Measurements from ENCODE around the gene HOXD8.

HOXD8 gene

DNA sequence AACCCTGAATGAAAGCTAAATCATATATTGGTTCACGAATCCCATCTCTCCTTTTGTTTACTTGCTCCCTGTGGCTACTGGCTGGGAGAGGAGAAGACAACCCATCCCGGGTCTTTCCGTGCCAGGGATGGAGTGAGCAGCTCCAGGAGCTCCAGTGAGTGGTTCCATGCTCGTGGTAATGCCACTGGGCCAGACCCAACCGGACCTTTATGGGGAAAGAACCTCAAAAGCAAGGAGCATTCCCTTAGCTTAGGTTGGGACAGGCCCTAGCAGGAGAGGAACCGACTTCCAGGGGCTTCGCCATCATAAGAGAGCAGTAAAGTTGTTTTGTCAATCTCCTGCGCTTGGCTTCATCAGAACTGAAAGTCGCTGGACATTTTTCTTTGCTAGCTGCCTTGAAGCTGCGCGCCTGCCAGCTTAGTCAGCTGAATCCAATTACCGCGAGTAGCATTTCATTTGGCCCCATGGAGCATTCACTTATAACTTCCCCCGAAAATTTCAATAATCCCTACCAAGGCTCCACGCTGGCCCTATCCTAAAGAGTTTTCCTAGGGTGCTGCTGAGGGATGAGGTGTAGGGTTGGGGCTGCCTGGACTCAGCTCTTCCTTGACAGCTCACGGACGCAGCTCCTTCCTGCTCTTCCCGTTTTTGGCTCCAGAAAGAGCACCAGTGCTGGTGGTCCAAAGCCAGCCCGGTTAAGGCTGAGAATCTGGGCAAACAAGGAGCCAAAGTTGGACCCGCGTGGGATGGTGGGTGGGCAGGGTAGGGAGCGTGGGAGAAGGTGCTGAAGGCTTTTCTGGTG lies 32.5 kb downstream of the HOXD8 start:
- no peak for DNase-seq

GRCh38 chr2:176162911-176163671 lies 33.6 kb downstream of the HOXD8 start:
- DNase-seq = no peak

GRCh38 chr2:176163672-176164056 lies 34.2 kb downstream of the HOXD8 start:
- no peak for DNase-seq

DNA sequence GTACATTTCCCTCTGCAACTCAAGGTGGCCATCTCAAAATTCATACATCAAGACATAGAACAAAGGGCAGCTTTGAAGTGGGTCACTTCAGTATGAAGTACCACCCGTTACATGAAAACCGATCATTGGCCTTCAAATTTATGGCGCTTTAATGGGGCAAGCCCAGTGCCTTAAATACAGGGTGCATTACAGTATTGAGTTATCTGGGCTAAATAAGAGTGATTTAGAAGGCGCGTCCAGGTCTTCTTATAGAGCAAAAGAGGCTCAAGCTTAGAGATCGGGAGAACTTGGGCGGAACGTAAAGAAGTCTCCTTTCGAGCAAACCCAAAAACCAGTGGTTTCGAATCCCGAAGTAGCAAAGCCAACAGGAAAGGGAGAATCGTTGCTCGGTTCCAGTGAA lies 34.7 kb downstream of the HOXD8 start:
- no peak for DNase-seq

DNA sequence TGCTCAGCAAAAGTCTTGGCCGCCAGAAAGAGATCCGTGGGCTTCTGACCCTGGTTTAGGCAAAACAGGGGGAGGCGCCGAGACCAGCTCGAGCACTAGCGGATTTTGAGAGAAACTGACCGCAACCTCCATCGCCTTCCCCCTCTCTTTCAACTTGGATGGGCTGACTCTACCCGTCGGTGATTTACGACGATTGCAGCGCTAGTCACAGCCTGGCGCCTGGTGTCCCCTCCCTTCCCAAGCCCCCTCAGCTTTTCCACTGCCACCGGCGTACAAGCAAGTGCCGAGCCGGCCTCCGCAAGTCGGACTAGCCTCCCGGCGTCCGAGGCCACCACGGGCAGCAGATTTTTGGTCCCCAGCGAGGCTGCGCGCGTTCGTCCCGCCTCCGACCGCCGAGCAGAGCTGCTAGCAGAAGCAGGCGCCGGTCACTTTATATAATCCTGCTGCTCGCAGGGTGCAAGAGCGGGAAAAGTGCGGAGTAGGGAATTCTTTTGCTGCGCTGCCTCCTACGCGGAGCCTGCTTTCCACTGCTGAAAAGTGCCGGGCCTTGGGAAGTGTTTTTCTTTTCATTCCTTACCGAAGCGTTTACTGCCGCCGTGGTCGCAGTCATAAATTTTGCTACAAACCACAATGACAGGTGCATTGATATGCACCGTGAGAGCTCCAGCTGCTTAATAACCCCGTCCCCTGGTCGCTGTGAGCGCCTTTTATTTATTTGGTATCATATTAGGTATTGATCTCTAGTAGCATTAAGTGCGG lies 35.3 kb downstream of the HOXD8 start:
- DNase-seq = no peak

- no peak for DNase-seq
Observed at GRCh38 chr2:176165370-176166050, 36.0 kb downstream of the HOXD8 start.

- DNase-seq = no peak
Observed at GRCh38 chr2:176166272-176166671, 36.8 kb downstream of the HOXD8 start.

GRCh38 chr2:176167398-176167797 lies 37.9 kb downstream of the HOXD8 start:
- no peak for DNase-seq

DNA sequence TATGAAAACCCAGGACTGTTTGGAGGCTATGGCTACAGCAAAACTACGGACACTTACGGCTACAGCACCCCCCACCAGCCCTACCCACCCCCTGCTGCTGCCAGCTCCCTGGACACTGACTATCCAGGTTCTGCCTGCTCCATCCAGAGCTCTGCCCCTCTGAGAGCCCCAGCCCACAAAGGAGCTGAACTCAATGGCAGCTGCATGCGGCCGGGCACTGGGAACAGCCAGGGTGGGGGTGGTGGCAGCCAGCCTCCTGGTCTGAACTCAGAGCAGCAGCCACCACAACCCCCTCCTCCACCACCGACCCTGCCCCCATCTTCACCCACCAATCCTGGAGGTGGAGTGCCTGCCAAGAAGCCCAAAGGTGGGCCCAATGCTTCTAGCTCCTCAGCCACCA lies 39.7 kb downstream of the HOXD8 start:
- no peak for DNase-seq

DNA sequence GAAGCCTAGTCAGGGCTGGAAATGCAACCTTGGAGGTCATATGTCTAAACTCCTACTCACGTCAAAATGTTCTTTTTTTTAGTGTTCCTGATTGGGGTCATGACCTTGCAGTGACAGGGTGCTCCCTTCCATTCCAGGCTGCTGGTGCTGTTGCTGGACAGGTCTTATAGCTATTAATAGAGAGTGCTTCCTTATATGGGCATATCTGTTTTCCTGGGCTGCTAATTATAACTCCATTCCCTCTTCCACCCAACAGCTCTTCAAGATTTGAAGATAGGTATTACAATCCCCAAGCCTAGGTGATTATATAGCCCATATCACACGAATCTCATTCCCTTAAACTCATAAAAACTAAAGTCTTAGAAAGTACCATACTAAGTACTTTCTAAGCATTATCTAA lies 40.2 kb downstream of the HOXD8 start:
- no peak for DNase-seq

DNA sequence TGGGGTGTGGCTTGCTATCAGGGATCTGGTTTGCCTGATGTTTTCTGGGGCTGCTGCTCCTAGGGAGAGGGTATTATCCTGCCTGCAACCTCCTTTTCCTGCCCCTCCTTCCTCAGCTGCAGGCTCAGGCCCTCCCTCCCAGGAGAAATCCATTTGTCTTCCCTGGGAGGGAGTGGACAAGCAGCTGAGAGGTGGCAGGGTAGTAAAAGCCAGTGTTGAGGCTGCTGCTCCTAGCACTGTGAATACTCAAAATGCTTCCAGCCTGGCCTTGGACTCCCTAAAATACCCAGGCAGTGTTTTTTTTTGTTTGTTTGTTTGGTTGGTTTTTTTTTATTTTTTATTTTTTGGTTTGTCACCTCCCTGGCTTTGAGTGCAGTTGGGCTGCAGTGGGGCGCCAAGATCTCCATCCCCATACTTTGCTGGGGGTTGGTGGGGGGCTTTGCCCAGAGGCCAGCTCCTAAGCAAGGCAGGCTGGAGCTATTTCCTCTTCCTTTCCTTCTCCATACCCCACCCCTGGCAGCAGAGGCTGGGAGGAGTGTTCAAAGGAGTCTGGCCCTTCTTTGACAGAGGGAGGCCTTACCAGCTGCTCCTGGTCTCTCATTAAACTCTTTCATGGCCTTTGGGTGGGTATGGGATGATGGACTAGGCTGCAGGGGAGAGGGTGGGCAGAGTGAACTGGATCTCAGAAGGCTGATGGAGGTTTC lies 41.2 kb downstream of the HOXD8 start:
- DNase-seq = no peak

DNA sequence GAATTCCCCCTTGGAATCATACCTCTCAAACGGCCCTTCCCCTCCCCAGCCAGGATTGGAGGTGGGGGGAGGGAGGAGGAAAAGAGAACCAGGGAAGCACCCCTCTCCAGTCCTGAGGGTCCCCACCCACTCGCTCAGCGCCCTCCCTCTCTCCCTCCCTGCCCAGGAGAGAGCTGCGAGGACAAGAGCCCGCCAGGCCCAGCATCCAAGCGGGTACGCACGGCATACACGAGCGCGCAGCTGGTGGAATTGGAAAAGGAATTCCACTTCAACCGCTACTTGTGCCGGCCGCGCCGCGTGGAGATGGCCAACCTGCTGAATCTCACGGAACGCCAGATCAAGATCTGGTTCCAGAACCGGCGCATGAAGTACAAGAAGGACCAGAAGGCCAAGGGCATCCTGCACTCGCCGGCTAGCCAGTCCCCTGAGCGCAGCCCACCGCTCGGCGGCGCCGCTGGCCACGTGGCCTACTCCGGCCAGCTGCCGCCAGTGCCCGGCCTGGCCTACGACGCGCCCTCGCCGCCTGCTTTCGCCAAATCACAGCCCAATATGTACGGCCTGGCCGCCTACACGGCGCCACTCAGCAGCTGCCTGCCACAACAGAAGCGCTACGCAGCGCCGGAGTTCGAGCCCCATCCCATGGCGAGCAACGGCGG lies 42.0 kb downstream of the HOXD8 start:
- no peak for DNase-seq

GRCh38 chr2:176172007-176172894 lies 42.7 kb downstream of the HOXD8 start:
- DNase-seq = no peak

DNA sequence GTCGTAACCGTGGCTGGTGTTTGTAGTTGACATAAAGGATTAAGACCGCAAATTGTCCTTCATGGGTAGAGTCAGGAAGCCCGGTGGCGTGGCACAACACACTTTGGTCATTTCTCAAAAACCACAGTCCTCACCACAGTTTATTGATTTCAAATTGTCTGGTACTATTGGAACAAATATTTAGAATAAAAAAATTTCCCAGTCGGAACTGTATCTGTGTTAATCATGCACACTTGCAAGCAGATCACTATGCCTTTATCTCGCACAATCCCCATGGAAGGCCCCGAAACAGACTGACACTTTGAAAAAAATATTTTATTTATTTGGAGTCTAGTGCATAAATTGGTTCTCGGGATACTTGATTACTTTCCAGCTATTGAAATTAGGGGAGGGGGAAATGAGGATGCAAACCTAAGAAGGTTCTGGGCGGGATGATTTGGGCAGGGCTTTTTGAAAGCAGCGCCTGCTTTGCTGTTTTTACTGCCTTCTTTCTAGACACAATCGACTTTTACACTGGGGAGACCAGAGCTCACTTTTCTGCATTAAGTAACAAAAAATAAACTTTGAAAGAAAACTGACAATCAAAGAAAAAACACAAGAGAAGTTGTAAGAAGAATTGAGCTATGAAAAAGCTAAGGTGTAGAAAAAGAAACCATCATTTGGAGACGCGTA lies 43.5 kb downstream of the HOXD8 start:
- DNase-seq = no peak

- DNase-seq = no peak
Observed at GRCh38 chr2:176173567-176174381, 44.3 kb downstream of the HOXD8 start.

GRCh38 chr2:176174382-176174823 lies 44.9 kb downstream of the HOXD8 start:
- DNase-seq = no peak

GRCh38 chr2:176174824-176175708 lies 45.6 kb downstream of the HOXD8 start:
- no peak for DNase-seq

All from NCI-H1694 (cell line).